ENCODE results near the gene PDZD2.

PDZD2 gene

DNA sequence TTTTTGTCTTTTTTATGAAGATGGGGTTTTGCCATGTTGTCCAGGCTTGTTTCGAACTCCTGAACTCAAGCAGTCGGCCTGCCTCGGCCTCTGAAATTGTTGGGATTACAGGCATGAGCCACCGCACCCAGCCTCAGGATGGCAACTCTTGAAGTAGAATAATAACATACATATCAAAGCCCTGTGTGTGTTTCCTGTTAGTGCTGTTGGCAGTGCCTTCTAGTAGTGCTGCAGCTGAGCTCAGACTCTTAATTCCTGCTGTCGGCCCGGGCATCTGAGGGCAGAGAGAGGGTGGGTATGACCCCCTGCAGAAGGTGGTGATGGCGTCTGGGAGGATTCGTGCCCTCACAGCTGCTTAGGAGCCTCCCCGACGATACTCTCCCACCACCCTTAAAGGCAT lies 227.2 kb downstream of the PDZD2 start:
- no peak for DNase-seq (ENCODE audit: low read depth, low spot score)

GRCh38 chr5:31867219-31867618 lies 228.3 kb downstream of the PDZD2 start:
- DNase-seq (ENCODE audit: low read depth, low spot score): no peak

GRCh38 chr5:31880449-31880848 lies 241.5 kb downstream of the PDZD2 start:
- DNase-seq (ENCODE audit: low read depth, low spot score): no peak

DNA sequence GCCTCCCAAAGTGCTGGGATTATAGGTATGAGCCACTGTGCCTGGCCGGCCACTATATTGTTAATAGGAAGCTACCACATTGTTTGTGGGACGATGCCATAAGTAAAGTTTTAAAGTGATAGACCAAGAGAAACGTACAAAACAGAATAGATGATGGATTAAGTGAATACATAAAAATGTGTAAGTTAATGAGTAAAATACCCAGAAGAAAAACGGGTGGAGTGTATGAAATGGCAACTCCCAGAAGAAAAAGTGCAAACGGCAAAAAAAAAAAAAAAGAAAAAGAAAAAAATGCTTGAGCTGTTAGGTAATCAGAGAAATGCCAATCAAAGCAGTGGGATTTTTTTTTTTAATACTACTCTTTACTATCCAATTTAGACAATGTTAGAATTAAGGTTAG lies 246.0 kb downstream of the PDZD2 start:
- no peak for DNase-seq (ENCODE audit: low read depth, low spot score)

- DNase-seq (ENCODE audit: low read depth, low spot score): no peak
These were observed 247.3 kb downstream of the PDZD2 start for GRCh38 chr5:31886206-31886605.

- no peak for DNase-seq (ENCODE audit: low read depth, low spot score)
These were observed 248.6 kb downstream of the PDZD2 start for GRCh38 chr5:31887556-31887955.

DNA sequence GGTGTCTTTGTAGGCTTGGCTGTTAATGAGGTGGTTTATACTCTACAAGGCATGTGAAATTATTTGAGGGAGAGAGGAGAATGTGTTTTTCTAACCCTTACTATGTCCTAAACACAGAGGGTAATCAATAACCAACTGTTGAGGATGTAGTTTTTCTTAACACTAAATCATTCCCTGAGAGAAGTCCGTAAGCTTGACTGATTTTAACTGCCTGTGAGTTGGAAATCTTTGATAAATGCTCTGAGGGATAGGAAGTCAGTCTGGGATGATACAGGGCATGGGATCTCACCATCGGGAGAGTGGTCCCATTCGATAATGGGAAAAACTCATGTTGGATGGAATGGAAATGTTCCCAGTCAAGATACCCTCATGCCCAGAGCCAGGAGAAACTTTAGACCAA lies 249.6 kb downstream of the PDZD2 start:
- DNase-seq (ENCODE audit: low read depth, low spot score): no peak

DNA sequence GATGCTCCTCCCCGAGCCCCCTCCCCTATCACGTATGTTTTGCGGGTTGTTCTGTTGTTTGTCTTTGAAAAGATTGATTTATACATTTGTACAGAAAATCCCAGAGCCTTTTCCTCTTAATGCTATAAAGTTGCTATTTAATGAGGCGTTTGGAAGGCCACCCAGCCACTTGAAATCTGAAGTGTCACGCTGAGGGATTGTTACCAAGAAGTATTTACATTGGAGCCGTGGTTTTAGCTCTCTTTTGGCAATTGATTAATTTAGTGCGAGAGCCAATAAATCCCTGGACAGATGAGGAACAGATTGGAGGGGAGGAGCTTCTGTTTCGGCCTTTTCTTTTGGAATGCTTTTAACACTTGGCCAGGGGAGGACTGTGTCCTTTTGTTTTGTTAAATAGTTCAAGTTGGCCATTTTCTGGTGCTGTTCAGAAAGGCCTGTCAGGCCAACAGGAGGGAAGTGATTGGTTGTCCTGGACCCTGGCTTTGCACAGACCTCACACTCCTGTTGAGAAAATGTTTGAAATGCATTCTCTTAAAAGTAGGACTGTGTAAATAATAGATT lies 250.2 kb downstream of the PDZD2 start:
- DNase-seq (ENCODE audit: low read depth, low spot score): no peak

DNA sequence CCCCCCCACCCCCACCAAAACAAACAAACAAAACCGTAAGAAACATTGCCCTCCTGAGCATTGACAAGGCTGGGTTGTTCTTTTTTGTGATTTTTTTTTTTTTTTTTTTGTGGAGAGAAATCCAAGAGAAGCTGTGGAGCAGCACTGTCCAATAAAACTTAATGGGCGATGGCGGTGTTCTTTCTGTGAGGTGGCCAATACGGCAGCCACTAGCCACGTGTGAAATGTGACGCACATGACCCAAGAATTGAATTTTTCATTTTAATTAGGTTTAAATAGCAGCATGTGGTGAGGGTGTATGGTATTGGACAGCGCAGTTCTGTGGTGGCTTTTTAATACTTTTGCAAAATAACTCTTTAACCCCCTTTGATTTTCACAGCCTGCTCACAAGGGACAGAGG lies 251.1 kb downstream of the PDZD2 start:
- no peak for DNase-seq (ENCODE audit: low read depth, low spot score)

DNA sequence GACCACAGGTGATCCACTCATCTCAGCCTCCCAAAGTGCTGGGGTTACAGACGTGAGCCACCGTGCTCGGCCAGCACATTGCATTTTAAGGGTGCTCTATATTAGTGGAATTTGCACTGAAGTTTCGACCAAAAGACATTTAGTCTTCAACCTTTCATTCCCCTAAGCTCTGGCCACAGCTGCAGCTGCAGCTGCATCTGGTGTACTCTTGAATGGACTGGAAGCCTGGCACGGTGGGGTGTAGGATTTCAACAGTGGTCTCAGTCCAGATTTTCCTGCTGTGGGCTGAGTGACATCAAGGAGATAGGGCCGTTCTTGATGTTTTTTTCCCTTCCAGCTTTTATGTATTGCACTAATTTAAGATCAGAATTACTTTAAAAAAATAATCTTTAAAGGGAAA lies 255.2 kb downstream of the PDZD2 start:
- DNase-seq (ENCODE audit: low read depth, low spot score): no peak

DNA sequence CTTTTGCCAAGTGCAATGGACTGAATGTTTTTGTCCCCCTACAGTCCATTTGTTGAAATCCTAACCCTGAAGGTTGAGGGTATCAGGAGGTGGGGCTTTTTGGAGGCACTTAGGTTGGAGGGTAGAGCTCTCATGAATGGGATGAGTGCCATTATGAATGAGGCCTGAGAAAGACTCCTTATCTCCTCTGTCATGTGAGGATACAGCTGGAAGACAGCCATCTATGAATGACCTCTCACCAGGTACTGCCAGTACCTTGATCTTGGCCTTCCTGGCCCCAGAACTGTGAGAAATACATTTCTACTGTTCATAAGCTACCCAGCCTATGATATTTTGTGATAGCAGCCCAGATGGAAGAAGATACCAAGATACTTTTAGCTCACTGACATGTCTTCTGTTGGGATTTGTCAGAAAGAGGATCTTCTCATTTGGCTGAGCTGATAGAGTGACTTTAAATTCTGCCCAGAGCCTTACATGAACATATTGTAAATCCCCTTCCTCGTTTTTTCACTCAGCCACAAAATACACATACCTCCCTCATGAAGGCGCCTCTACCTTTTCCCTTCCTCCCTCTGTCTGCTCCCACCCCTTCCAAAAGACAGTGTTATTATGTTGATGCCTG lies 256.4 kb downstream of the PDZD2 start:
- no peak for DNase-seq (ENCODE audit: low read depth, low spot score)

DNA sequence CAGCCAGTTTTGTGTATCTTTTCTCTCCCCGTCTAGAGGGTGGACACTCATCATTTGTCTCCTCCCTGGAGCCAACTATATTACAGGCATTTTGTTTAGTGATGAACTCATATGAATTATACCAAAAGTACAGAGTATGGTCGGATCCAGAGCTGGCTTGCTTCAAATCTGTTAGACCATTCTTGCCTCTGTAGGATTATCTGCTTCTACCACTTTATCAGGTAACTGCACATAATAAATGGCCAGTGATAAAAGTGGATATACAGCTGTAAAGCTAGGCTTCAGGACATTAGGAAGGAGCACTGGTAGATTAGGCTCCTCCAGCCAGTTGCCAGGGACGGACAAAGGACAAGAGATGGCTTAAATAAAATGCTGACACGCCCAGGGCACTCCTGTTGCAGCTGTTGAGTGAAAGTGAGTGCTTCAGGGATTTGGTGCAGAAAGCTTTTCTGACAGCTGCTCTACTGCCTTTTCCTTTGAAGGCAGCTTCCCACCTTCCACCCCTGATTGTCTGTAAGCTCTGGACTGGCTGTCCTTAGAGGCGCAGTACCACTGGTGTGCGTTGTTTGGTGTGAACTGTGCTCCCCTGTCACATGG lies 259.2 kb downstream of the PDZD2 start:
- no peak for DNase-seq (ENCODE audit: low read depth, low spot score)

DNA sequence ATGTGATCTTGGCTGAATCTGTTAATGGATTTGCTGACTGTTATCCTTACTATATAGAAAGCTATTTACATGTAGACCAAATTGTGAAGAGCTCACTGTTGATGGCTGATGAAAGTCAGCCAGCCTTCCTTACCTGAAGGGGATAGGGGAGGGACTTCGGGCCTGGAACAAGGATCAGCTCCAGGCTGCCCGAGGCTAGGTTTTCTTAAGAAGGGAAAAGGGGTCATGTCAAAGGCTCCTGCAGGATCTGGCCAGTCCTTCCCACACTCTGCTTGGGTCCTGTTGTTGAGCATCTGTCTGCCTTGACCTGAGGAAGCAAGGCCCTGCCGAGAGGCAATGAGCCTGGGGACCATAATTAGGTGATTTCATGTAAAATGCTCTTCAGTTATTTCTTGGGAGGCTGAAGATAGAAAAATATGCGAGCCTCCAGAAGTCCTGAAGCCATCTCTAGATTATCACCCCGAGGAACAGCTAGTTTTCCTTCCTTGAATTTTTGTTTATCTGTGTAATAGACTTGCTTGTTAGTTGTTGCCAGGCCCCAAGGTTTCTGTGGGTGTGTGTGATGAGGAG lies 261.4 kb downstream of the PDZD2 start:
- no peak for DNase-seq (ENCODE audit: low read depth, low spot score)

GRCh38 chr5:31901807-31902530 lies 263.0 kb downstream of the PDZD2 start:
- no peak for DNase-seq (ENCODE audit: low read depth, low spot score)

- no peak for DNase-seq (ENCODE audit: low read depth, low spot score)
These were observed 269.5 kb downstream of the PDZD2 start for GRCh38 chr5:31908396-31908795.

DNA sequence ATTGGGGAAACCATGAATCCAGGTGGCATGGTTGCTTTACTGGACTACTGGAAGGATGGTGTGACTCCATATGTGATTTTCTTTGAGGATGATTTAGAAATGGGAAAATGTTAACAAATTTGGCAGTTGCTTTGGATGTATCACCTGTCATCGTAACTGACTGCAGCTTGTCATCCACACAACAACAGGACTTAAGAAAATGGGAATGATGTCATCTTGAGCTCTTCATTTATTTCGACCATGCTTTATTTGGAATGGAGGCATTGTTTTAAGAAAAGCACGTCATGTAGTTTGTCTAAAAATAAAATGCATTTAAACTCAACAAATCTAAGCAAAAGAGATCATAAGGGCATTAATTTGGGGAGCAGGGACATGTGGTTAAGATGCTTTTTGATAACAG lies 270.1 kb downstream of the PDZD2 start:
- DNase-seq (ENCODE audit: low read depth, low spot score): no peak

- DNase-seq (ENCODE audit: low read depth, low spot score): no peak
These were observed 272.6 kb downstream of the PDZD2 start for GRCh38 chr5:31911291-31912265.

DNA sequence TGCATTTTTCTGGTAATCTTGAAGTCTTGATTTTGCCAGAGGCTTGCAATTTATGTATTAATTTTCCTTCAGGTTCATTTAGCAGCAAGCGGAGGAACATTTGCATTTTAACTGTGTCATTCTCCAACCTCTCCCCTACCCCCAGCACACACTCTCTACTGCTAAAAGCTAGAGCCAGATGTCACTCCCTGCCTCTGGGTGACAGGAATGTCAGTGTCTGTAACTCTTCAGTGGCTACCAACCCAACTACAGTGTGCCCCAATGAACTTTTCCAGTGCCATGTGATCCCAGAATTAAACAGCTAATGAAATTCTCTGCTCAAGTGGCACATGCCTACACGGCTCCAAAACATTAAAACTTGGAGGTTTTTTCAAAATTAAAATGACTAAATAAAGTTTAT lies 274.9 kb downstream of the PDZD2 start:
- DNase-seq (ENCODE audit: low read depth, low spot score): no peak

- no peak for DNase-seq (ENCODE audit: low read depth, low spot score)
These were observed 277.4 kb downstream of the PDZD2 start for GRCh38 chr5:31916327-31916726.

DNA sequence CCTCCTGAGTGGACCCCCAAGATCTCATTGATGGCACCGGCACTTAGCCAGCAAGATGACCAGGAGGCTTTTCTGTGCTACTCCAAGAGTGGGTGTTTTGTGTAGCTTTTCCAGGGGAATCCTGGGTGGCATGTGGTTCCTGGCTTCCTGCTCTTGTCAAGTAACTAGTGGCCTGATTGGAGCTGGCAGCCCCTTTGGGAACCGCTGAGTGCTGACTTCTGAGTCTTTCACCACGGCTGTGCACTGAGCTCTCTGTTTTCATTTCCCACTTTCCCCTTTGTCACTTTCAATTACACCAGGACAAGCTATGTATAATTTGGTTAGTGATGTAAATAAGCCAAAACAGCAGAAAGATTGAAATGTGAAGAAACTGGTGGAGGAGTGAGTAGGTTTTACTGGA lies 279.8 kb downstream of the PDZD2 start:
- no peak for DNase-seq (ENCODE audit: low read depth, low spot score)

GRCh38 chr5:31921852-31922305 lies 282.9 kb downstream of the PDZD2 start:
- no peak for DNase-seq (ENCODE audit: low read depth, low spot score)
